ENCODE results near the gene ZNF93.
A peak's percentile ranks its signal among the peaks of the same experiment; 100 is the strongest.
"Not testable (repeated sequence)": the region's sequence is repeated elsewhere in the genome, so short reads cannot be mapped to it uniquely, and the experiment has no call there.

ZNF93 gene

DNA sequence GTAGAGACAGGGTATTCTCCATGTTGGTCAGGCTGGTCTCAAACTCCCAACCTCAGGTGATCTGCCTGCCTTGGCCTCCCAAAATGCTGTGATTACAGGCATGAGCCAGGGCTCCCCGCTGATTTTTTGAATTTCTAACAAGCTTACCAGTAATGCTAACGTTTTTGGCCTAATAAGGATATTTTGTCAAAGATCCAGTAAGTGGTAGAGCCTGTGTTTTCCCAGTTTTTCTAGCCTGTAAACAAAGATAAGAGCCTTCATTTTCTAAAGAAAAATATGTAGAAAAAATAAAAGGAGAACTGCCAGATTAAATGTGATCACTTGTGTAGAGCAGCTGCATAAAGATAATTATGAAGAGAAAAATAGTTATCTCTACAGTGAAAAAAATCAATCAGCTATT, 37.7 kb downstream of the ZNF93 start:
- DNase-seq (ENCODE audit: low read depth): no peak

DNA sequence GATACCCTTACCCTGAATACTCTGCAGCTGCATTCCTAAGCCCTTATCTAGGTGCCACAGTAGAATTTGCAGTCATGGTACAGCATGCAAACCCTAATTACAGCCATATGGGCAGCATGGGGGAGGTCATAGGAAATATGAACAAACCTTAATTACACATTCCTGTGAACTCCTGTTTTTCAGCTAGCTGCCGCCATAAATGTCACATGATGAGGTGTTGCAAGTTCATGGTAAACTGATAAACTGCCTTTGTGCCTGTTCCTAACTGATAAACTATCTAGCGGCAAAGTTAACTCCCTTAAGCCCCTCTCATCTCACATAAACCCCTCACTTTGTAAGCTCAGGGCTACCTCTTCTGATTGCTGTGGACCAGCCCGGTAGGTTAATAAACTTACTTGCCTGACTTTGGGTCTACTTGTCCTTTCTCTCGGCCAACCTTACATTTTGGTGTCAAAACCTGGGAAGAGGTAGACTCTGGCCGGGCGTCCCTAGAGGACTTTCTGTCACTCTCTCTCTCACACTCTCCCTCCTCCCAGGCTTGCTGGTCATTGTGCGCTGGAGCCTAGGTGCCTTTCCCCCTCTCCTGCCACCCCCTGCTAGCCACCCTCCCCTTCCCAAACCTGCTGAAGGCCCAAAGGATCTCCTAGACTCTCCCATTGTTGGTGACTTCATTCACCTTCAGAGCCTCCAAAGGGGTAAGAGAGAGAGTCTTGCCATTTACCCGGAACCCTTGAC, 43.3 kb downstream of the ZNF93 start:
- DNase-seq (ENCODE audit: low read depth): no peak

DNA sequence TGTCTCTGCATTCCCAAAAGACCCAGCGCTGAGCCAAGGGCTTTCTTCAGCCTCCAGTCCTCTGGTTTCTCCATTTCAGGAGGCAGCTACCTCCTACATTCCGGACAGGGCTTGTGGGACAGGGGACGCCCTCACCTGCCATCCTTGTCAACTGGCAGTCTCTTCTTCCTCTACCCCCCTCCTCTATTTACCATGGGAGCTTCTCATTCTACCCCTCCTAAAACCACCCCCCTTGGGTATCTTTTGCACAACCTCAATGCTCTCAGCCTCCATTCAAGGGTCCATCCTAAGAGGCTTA, 43.8 kb downstream of the ZNF93 start:
- no peak for DNase-seq (ENCODE audit: low read depth)

DNA sequence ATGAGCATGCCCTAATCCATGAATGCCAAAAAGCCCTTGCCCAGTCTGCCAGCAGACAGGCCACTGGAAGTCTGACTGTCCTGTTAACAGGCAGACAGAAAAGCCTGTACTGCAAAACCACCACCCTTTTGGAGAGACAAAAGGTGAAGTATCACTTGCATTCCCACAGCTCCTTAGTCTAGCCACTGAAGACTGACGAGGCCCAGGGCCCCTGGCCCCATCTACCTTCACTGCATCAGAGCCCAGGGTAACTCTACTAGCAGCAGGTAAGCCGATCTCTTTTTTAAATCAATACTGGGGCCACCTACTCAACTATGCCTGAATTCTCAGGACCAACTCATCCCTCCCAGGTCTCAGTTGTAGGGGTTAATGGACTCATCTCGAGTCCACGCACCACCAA, 45.5 kb downstream of the ZNF93 start:
- DNase-seq (ENCODE audit: low read depth): no peak

DNA sequence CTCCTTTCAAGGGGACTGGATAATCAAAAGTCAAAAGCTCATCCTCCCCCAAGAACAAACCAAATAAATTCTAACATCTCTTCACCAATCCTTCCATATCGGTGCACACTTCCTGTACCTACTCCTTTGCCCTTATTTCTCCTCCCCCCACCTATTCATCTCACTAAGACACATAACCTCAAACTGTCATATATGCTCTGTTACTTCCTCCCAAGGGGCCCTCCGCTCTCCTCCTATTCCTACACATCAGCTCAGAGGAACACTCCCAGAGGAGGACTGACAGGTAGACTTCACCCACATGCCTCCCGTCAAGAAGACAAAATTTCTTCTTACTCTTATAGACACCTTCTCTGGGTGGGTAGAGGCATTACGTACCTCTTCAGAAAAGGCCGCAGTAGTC, 48.1 kb downstream of the ZNF93 start:
- no peak for DNase-seq (ENCODE audit: low read depth)

DNA sequence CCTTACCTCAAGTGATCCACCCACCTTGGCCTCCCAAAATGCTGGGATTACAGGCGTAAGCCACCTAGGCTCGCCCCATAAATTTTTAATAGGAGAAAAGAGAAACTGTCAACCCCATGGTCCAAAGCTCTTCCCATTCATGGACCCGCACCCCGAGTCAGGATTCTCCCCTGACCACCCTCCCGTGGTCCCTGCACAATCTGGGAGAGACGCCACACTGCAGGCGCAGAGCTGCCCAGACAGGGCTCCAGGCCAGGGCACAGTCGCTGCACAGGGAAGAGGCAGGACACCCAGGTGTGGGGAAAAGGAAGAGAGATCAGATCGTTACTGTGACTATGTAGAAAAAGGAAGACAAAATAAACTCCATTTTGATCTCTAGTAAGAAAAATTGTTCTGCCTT, 54.5 kb downstream of the ZNF93 start:
- no peak for DNase-seq (ENCODE audit: low read depth)

DNA sequence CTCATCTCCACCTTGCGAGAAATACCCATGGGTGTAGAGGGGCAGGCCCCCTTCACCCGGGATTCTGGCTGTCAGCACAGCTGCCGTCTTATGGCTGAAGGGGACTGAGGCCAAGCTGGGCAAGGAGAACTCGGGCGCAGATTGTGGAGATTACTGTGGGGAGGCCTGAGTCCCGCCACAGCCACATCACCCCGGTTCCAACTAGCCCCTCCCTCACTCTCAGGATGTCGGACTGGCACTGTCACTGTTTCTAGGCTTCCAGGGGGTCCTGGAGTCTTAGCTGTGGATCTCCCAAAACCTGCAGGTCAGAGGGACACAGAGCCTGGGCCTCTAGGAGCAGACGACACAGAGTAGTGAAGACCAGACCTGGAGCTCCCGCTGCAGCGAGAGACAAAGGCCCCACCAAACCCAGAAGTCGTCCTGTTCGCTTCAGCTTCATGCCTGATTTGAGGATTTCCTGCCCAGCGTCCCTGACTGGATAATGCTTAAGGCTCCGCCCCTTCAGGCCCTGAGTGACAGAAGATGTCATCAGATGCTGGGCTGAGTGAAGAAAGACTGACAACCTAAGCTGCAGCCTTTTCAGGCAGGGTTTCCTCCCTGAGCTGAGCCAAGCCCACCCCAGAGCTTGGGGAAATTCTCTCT, 55.8 kb downstream of the ZNF93 start:
- DNase-seq (ENCODE audit: low read depth): no peak

DNA sequence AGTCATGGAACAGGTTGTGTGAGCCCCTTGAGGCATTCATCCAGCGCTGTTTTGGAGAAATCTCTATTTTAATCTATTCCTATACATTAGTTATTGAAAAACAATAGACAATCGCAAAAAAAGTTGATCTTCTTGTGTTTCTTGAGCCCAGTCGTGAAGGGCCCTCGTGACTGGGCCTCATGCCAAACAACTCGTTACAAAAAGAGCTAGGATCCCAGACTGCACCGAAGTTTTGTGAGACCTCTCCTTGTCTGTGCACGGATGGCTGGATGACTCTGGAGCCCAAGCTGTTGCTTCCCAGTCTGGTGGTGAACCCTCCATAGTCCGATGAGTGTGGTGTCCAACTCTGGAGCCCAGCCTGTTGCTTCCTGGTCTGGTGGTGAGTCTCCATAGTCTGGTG, 57.0 kb downstream of the ZNF93 start:
- not testable (repeated sequence) for DNase-seq (ENCODE audit: low read depth)

DNA sequence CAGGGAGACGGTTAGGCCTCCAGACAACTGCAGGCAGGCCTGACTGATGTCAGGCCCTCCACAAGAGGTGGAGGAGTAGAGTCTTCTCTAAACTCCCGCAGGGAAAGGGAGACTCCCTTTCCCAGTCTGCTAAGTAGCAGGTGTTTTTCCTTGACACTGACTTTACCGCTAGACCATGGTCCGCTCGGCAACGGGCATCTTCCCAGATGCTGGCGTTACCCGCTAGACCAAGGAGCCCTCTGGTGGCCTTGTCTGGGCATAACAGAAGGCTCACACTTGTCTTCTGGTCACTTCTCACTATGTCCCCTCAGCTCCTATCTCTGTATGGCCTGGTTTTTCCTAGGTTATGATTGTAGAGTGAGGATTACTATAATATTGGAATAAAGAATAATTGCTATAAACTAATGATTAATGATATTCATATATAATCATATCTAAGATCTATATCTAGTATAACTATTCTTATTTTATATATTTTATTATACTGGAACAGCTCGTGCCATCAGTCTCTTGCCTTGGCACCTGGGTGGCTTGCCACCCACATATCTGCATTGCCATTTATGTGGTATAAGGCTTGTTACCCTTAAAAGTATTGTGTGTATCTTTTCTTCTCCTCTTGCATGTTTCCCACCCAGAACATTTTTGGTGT, 58.5 kb downstream of the ZNF93 start:
- peak; percentile 24 for DNase-seq (ENCODE audit: low read depth)

DNA sequence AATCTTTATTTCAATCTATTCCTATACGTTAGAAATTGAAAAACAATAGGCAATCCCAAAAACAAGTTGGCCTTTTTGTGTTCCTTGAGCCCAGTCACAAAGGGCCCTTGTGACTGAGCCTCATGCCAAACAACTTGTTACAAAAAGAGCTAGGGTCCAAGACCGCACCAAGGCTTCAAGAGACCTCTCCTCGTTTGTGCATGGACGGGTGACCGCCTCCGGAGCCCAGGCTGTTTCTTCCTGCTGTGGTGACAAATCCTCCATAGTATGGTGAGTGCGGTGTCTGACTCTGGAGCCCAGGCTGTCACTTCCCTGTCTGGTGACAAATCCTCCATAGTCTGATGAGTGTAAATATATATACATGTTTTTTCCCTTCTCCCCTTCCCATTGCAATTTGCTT, 63.7 kb downstream of the ZNF93 start:
- DNase-seq (ENCODE audit: low read depth): no peak

DNA sequence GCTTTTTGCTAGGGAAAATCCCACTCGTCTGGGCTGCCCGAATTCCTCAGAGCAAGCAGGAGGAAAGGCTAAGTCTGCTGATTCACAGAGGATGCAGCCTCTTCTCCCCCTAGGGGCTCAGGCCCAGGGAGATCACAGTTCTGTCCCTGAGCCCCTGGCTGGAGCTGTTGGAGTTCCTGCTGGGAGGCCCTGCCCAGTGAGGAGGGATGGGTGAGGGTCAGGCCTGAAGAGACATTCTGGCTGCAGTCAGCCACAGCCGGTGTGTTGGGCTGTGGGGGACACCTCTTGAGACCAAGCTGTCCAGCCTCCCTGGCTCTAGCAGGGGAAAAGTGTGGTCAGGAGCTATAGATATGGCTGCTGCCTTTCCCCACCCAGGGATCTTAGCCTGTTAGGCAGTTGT, 65.4 kb downstream of the ZNF93 start:
- not testable (repeated sequence) for DNase-seq (ENCODE audit: low read depth)

DNA sequence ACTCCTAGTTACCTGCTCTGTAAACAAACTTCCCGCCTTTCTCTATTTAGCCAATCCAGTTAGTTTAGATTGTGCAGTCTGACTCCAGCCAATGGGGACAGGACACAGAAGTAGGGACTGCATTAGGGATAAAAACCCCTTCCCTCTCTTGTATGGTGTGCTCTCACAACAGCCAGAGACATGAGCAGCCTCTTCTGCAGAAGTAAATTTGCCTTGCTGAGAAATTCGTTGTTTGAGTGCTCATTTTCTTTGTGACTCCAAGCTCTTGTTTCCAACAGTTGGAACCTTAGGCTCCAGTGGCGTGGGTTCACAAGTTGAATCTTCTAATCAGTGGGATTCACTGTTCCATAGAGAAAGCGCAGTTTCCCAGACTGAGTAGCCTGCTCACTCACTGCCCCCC, 66.1 kb downstream of the ZNF93 start:
- no peak for DNase-seq (ENCODE audit: low read depth)

All from GM04504 (cell line).